Measurements from ENCODE around the gene VEZT.

DNA sequence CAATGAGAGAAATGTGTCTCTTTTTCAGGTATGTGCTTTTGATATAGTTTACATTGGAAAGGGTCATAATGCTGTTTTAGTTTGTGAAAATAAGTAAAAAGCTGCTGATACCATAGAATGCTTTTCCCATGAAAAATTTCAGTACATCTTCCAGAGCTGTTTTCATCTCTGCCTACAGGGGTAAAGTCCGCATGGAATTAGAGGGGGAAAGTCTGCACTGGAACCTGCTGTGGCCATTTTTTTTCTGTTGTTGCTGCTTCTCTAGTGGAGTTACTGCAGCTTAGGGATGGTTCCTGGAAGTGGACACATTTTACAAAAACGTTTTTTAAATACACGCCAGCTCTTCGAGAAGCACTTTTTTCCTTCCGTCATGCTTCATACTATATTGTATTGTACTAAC lies 81.3 kb downstream of the VEZT start:
- TF ChIP-seq REST (IDR thresholded peaks at IDR 0.05; ENCODE audit: insufficient read depth in 1 of 2, low read depth in 2 of 2, low read length in 2 of 2), result no peak
- no peak for TF ChIP-seq TAF1 (IDR thresholded peaks at IDR 0.05; ENCODE audit: borderline replicate concordance, insufficient read depth, low read length)
- no peak for TF ChIP-seq POLR2AphosphoS5 (IDR thresholded peaks at IDR 0.05; ENCODE audit: low read depth, low read length)
- no peak for TF ChIP-seq SIN3A (IDR thresholded peaks at IDR 0.05; ENCODE audit: borderline replicate concordance, insufficient read depth, low read length)
- TF ChIP-seq FOXP2 (optimal IDR thresholded peaks at IDR 0.05; ENCODE audit: borderline replicate concordance, extremely low read depth, extremely low read length, insufficient read depth), result no peak

Measured in PFSK-1 (cell line).